UCSD-AML1 (cell line): ENCODE results near the gene FAM204A.

Experiments
- DNase-seq: peaks from one replicate; lab custom pipeline; 2025; ENCODE audit not compliant: unreplicated experiment; lab: John Stamatoyannopoulos, UW

FAM204A gene

GRCh38 chr10:118286051-118286838, 55.9 kb downstream of the FAM204A start:
- no peak for DNase-seq

GRCh38 chr10:118282670-118283069, 59.5 kb downstream of the FAM204A start:
- no peak for DNase-seq

GRCh38 chr10:118278649-118279048, 63.5 kb downstream of the FAM204A start:
- DNase-seq: no peak

- DNase-seq: no peak
Observed at GRCh38 chr10:118277871-118278270, 64.3 kb downstream of the FAM204A start.

GRCh38 chr10:118276727-118277126, 65.4 kb downstream of the FAM204A start:
- no peak for DNase-seq

GRCh38 chr10:118276204-118276603, 65.9 kb downstream of the FAM204A start:
- no peak for DNase-seq

GRCh38 chr10:118273662-118274061, 68.5 kb downstream of the FAM204A start:
- DNase-seq: no peak

- DNase-seq: no peak
Observed at GRCh38 chr10:118272767-118273166, 69.4 kb downstream of the FAM204A start.

- DNase-seq: no peak
Observed at GRCh38 chr10:118272149-118272721, 69.9 kb downstream of the FAM204A start.

- DNase-seq: no peak
Observed at GRCh38 chr10:118271671-118272070, 70.5 kb downstream of the FAM204A start.

GRCh38 chr10:118266098-118266748, 75.9 kb downstream of the FAM204A start:
- DNase-seq: no peak

GRCh38 chr10:118264838-118265470, 77.2 kb downstream of the FAM204A start:
- no peak for DNase-seq

GRCh38 chr10:118264252-118264651, 77.9 kb downstream of the FAM204A start:
- DNase-seq: no peak

GRCh38 chr10:118262538-118262937, 79.6 kb downstream of the FAM204A start:
- DNase-seq: no peak

GRCh38 chr10:118259288-118259906, 82.7 kb downstream of the FAM204A start:
- peak; percentile 18 for DNase-seq

GRCh38 chr10:118258285-118258684, 83.8 kb downstream of the FAM204A start:
- DNase-seq: no peak

- no peak for DNase-seq
Observed at GRCh38 chr10:118256825-118257570, 85.1 kb downstream of the FAM204A start.

- no peak for DNase-seq
Observed at GRCh38 chr10:118256209-118256608, 85.9 kb downstream of the FAM204A start.

GRCh38 chr10:118255355-118255754, 86.8 kb downstream of the FAM204A start:
- no peak for DNase-seq

GRCh38 chr10:118254654-118255053, 87.5 kb downstream of the FAM204A start:
- DNase-seq: no peak

- no peak for DNase-seq
Observed at GRCh38 chr10:118253397-118253796, 88.7 kb downstream of the FAM204A start.
